PC-3 (cell line): ENCODE measurements around the gene TRAF3. TPM values are rescaled to one million over a fixed set of nuclear protein-coding genes. Genes with fewer than 3 reads are reported as not detected.

Experiments used
- ATAC-seq: fragments of 200-7000 bp; cut with Tn5 transposase; 2 replicates; pipeline ENCODE4 v1.9.1; 2020; ENCODE audit warnings: mild to moderate bottlenecking, moderate library complexity
- BruUV-seq: library from RNA; stranded (reverse); fragments of 400-500 nt; replicated peaks from 2 replicates; lab custom pipeline; 2021; lab: Mats Ljungman, UMichigan
- CTCF ChIA-PET: fragments of 300-600 bp; sonication (Branson Sonifier 250); formaldehyde crosslinking; loops from one replicate; lab custom pipeline; 2022; ENCODE audit warnings: antibody characterized with exemption; lab: Charles Lee
- POLR2A ChIA-PET: fragments of 300-600 bp; sonication (Branson Sonifier 250); formaldehyde crosslinking; loops from one replicate; lab custom pipeline; 2022; ENCODE audit warnings: antibody characterized with exemption; ENCODE audit not compliant: unreplicated experiment; lab: Charles Lee
- DNase-seq: peaks from one replicate; pipeline ENCODE4 v3.0.0-alpha.2; 2015
- H2AFZ ChIP-seq: fragments of 300-600 bp; sonication (generic); 2 replicates; pipeline ENCODE4 v1.6.0; 2016; ENCODE audit warnings: antibody characterized with exemption, low read length
- H3F3A ChIP-seq: fragments of 300-600 bp; sonication (generic); one replicate; pipeline ENCODE4 v1.6.0; 2017; ENCODE audit warnings: antibody characterized with exemption, low read length, control low read depth, mild to moderate bottlenecking; ENCODE audit not compliant: unreplicated experiment
- H3K27ac ChIP-seq: fragments of 300-600 bp; sonication (generic); 2 replicates; pipeline ENCODE4 v1.5.1; 2016; ENCODE audit warnings: mild to moderate bottlenecking, low read length
- H3K27me3 ChIP-seq: fragments of 300-600 bp; sonication (generic); 2 replicates; pipeline ENCODE4 v1.6.1; 2016; ENCODE audit warnings: low read length, mixed read lengths
- H3K36me3 ChIP-seq: fragments of 300-600 bp; sonication (generic); 2 replicates; pipeline ENCODE4 v1.6.1; 2016; ENCODE audit warnings: low read depth, mixed run types, low read length, mixed read lengths
- H3K4me1 ChIP-seq: fragments of 300-600 bp; sonication (generic); 2 replicates; pipeline ENCODE4 v1.5.1; 2016; ENCODE audit warnings: low read length; ENCODE audit not compliant: insufficient read depth
- H3K4me2 ChIP-seq: fragments of 300-600 bp; sonication (generic); 2 replicates; pipeline ENCODE4 v1.6.0; 2016; ENCODE audit warnings: low read length
- H3K4me3 ChIP-seq: fragments of 300-600 bp; sonication (generic); 2 replicates; pipeline ENCODE4 v1.5.1; 2016; ENCODE audit warnings: mild to moderate bottlenecking, low read length, mixed read lengths
- H3K79me2 ChIP-seq: fragments of 300-600 bp; sonication (generic); 2 replicates; pipeline ENCODE4 v1.6.1; 2017; ENCODE audit warnings: low read length, mixed read lengths
- H3K9ac ChIP-seq: fragments of 300-600 bp; sonication (generic); 2 replicates; pipeline ENCODE4 v1.6.0; 2016; ENCODE audit warnings: mild to moderate bottlenecking, low read length
- H3K9me2 ChIP-seq: fragments of 300-600 bp; sonication (generic); replicated peaks from 2 replicates; pipeline ENCODE4 v1.6.1; 2016; ENCODE audit warnings: mixed run types, low read length, mixed read lengths
- H3K9me3 ChIP-seq: fragments of 300-600 bp; sonication (generic); 2 replicates; pipeline ENCODE4 v1.6.1; 2016; ENCODE audit warnings: low read length, mixed read lengths
- H4K20me1 ChIP-seq: fragments of 300-600 bp; sonication (generic); 2 replicates; pipeline ENCODE4 v1.6.1; 2016; ENCODE audit warnings: low read length, mixed read lengths
- CTCF ChIP-seq: fragments of 300-600 bp; sonication (generic); conservative IDR thresholded peaks from 2 replicates; pipeline ENCODE4 v1.5.1; 2017; ENCODE audit warnings: antibody characterized with exemption, low read depth, mild to moderate bottlenecking, low read length
- EZH2 ChIP-seq: fragments of 300-600 bp; sonication (generic); IDR thresholded peaks from one replicate; pipeline ENCODE4 v1.6.1; 2017; ENCODE audit warnings: antibody characterized with exemption, mild to moderate bottlenecking, low read length; ENCODE audit not compliant: unreplicated experiment
- EZH2phosphoT487 ChIP-seq: fragments of 300-600 bp; sonication (generic); IDR thresholded peaks from 2 replicates; pipeline ENCODE4 v1.6.1; 2018; ENCODE audit warnings: mild to moderate bottlenecking, antibody characterized with exemption, low read length, borderline replicate concordance
- intact Hi-C: fragments of 100-400 bp; cut with micrococcal nuclease; formaldehyde crosslinking; loops from 2 replicates; pipeline ENCODE4 v1.9.0; 2023
- total RNA-seq: library from RNA; depleted of rRNA; stranded (reverse); fragments of >200 nt; gene quantifications from 2 replicates; pipeline ENCODE4 v1.2.3, GENCODE V29; 2014

The TRAF3 gene
- total RNA-seq, 1 experiment from 2014 or later: 19.4 TPM

GRCh38 chr14:102870994-102871831 lies 94.0 kb downstream of the TRAF3 start:
- ChIA-PET POLR2A (no interaction called here), CTCF (no interaction called here)
- Histone ChIP-seq H2AFZ (no peak overlapping the region), H3K9ac (no peak overlapping the region), H3K4me1 (no peaks in the 10 kb centered on the region), H3K27me3 (no peaks in the 10 kb centered on the region), H3K9me2 (no peaks in the 10 kb centered on the region), H3F3A (no peaks in the 10 kb centered on the region), H3K36me3 (peaks cover 14% of the 10 kb centered on the region; the same call in 1 of the 2 replicates), H3K27ac (no peak overlapping the region), H4K20me1 (no peaks in the 10 kb centered on the region), H3K9me3 (no peaks in the 10 kb centered on the region), H3K79me2 (no peaks in the 10 kb centered on the region), H3K4me2 (no peak overlapping the region), H3K4me3 (no peak overlapping the region)
- BruUV-seq: no TSS peak
- no peak for DNase-seq
- ATAC-seq: no peak
- intact Hi-C loops: no loop called here
- TF ChIP-seq EZH2: no peak
- TF ChIP-seq CTCF: no peak
- no peak for TF ChIP-seq EZH2phosphoT487

- POLR2A ChIA-PET: no interaction called here
- Histone ChIP-seq H3K9me2 (no peaks in the 10 kb centered on the region), H2AFZ (no peak overlapping the region), H3K9me3 (no peaks in the 10 kb centered on the region), H3K27me3 (no peaks in the 10 kb centered on the region), H3K4me1 (no peaks in the 10 kb centered on the region), H3K27ac (no peak overlapping the region), H3F3A (no peaks in the 10 kb centered on the region), H4K20me1 (no peaks in the 10 kb centered on the region), H3K4me3 (no peak overlapping the region), H3K9ac (no peak overlapping the region), H3K79me2 (no peaks in the 10 kb centered on the region), H3K4me2 (no peak overlapping the region), H3K36me3 (peaks cover 22% of the 10 kb centered on the region)
- CTCF ChIA-PET: no interaction called here
- DNase-seq: no peak
- no peak for ATAC-seq
- no TSS peak for BruUV-seq
- intact Hi-C loops: no loop called here
- TF ChIP-seq CTCF (no peak), EZH2phosphoT487 (no peak)
Measured at GRCh38 chr14:102872020-102872419, 94.8 kb downstream of the TRAF3 start.

- no peaks in the 10 kb centered on the region for H3F3A ChIP-seq
- BruUV-seq: no TSS peak
- H3K9me2 ChIP-seq: no peaks in the 10 kb centered on the region
- DNase-seq: no peak
- no peaks in the 10 kb centered on the region for H4K20me1 ChIP-seq
- ATAC-seq: no peak
- ChIA-PET POLR2A (no interaction called here), CTCF (no interaction called here)
- no peak overlapping the region for H3K4me3 ChIP-seq
- no peaks in the 10 kb centered on the region for H3K79me2 ChIP-seq
- peaks cover 22% of the 10 kb centered on the region for H3K36me3 ChIP-seq
- H3K4me2 ChIP-seq: no peak overlapping the region
- H3K27me3 ChIP-seq: no peaks in the 10 kb centered on the region
- H2AFZ ChIP-seq: no peak overlapping the region
- TF ChIP-seq EZH2phosphoT487 (no peak), EZH2 (no peak), CTCF (no peak)
- H3K27ac ChIP-seq: no peak overlapping the region
- no peaks in the 10 kb centered on the region for H3K9me3 ChIP-seq
- no peak overlapping the region for H3K9ac ChIP-seq
- intact Hi-C loops: no loop called here
- H3K4me1 ChIP-seq: no peaks in the 10 kb centered on the region
Measured at GRCh38 chr14:102873131-102873530, 95.9 kb downstream of the TRAF3 start.
